Raji (cell line): ENCODE data around the gene PLK1.

Source experiments
- POLR2A ChIP-seq: IDR thresholded peaks from 2 replicates; pipeline ENCODE4 v1.6.1; 2011; ENCODE audit warnings: low read depth, low read length, control low read depth; ENCODE audit not compliant: insufficient read depth

Gene PLK1

DNA sequence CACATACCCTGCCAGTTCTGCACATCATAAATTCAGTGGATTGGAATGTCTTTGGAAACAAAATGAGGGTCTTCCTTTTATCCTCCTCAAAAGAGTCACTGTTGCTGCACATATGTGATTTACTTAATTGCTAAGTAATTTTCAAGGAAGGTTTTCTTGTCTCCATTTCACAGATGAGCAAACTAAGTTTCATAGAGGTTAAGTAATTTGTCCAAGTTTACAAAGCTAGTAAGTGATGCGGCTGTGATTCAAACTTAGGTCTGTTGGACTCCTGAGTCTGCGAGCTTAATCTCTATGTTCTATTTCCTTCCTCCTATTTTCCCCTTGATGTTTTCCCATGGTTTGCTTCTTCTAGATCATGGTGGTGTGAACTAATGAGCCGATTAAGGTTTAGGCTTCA, 48.0 kb downstream of the PLK1 start:
- TF ChIP-seq POLR2A = no peak

DNA sequence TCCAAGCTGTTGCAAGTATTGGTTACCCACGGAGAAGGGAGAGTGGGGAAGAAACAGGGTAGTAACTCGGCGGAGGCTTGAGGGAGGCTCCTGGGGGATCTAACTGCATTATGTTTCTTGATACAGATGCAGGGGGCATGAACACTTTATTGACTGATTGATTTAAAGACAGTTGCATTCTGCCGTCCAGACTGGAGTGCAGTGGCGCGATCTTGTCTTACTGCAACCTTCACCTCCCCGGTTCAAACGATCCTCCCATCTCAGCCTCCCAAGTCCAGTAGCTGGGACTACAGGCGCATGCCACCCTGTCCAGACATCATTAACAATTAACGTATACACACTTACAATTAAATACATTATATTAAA, 49.4 kb downstream of the PLK1 start:
- no peak for TF ChIP-seq POLR2A

DNA sequence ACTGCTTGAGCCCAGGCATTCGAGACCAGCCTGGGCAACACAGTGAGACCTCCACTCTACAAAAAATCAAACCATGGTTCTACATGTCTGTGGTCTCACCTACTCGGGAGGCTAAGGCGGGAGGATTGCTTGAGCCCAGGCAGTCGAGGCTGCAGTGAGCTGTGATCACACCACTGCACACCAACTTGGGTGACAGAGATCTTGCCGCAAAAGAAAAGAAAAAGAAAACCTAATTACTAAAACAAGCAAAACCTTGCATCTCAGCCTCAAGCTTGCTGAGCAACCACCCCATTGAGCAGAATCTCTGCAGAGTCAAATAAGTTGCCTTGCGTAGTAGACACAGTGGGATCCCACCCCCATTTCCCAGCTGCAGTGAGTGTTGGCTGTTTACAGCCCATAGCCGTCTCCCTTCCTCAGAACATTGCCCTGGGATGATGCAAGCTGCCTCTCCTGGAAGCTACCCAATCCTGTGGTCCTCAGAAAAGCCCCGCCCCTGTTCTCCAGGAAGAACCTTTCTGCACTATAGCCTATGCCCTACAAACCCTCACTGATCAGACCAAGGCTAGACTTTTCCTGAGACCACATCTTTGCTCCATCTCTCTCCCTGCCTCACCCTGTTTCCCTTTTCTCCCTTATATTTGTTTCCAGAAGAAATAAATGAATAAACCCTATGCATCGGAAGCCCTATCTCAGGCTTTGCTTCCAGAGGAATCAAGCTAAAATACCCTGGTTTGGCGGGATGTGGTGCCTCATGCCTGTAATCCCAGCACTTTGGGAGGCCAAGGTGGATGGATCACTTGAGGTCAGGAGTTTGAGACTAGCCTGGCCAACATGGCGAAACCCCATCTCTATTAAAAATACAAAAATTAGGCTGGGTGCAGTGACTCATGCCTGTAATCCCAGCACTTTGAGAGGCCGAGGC, 51.1 kb downstream of the PLK1 start:
- TF ChIP-seq POLR2A = no peak

DNA sequence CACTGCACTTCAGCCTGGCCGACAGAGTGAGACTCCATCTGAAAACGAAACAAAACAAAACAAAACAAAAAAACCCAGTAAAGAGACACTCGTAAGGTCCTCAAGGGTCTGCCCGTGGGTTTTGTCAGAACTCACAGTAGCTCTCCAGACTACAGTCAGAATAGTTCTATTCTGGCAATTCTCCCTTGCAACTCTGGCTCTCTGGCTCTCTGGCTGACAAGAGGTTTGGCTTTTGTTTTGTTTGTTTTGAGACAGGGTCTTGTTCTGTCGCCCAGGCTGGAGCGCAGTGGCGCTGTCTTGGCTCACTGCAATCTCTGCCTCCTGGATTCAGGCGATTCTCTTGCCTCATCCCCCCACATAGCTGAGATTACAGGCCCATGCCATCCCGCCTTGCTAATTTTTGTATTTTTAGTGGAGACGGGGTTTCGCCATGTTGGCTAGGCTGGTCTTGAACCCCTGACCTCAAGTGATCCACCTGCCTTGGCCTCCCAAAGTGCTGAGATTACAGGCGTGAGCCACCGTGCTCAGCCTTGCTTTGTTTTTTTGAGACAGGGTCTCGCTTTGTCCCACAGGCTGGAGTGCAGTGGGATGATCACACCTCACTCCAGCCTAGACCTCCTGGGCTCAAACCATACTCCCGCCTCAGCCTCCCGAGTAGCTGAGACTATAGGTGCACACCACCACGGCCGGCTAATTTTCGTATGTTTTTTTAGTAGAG, 55.6 kb downstream of the PLK1 start:
- no peak for TF ChIP-seq POLR2A

DNA sequence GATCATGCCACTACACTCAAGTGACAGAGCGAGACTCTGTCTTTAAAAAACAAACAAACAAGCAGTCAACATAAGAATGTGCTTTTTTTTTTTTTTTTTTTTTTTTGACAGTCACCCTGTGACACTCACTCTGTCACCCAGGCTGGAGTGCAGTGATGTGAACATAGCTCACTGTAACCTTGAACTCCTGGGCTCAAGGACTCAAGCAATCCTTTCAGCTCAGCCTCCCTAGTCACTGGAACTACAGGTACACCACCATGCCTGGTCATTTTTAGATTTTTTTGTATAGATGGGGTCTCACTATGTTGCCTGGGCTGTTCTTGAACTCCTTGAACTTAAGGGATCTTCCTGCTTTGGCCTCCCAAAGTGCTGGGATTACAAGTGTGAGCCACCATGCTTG, 60.8 kb downstream of the PLK1 start:
- TF ChIP-seq POLR2A = no peak
